ENCODE measurements around the gene CDC27.

DNA sequence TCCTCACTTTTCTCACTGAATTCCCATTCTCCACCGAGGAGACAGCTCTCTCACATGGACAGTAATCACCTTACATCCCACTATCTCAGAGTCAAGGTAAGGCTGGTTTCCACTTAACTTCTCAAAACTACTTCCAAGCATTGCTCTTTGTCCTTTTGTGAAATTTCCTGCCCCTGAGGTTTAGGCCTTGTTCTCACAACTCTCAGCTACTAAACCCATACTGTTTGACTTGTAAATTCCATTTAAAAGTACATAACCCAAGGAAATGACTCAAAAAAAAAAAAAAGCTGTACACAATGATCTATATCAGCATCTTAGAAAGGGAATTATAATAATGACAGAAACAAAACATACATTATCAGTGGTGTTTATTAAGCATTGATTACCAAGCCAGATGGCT lies 8.8 kb downstream of the CDC27 start:
- TF ChIP-seq CTCF (IDR thresholded peaks at IDR 0.05; ENCODE audit: low read depth, low read length, poor library complexity, severe bottlenecking) (no peak), EZH2phosphoT487 (IDR thresholded peaks at IDR 0.05; ENCODE audit: borderline replicate concordance, low read length) (no peak)
